Fibroblast of skin of left biceps (primary cell): ENCODE results near the gene BARHL1.
A peak's percentile ranks its signal among the peaks of the same experiment; 100 is the strongest.

Experiments used
- DNase-seq, 2 experiments: peaks; one replicate each; pipeline ENCODE4 v3.0.0-alpha.2; 2013; ENCODE audit warnings: low read depth in 2 of 2

BARHL1 gene

GRCh38 chr9:132582276-132582785 lies at the start of gene BARHL1:
TSS of gene BARHL1 (plus strand) at chr9:132582606. CDS start at chr9:132582798, 192 bp downstream.
- no peak for DNase-seq

- DNase-seq, result no peak
Measured at GRCh38 chr9:132534832-132535231, 47.6 kb upstream of the BARHL1 start.

- no peak for DNase-seq
Measured at GRCh38 chr9:132536124-132536523, 46.3 kb upstream of the BARHL1 start.

GRCh38 chr9:132537352-132537751 lies 45.1 kb upstream of the BARHL1 start:
- no peak for DNase-seq

- DNase-seq, result no peak
Measured at GRCh38 chr9:132538071-132538470, 44.3 kb upstream of the BARHL1 start.

- DNase-seq, result no peak
Measured at GRCh38 chr9:132539096-132539495, 43.3 kb upstream of the BARHL1 start.

GRCh38 chr9:132541051-132541450 lies 41.4 kb upstream of the BARHL1 start:
- DNase-seq, result no peak

GRCh38 chr9:132541870-132542830 lies 40.3 kb upstream of the BARHL1 start:
- no peak for DNase-seq

GRCh38 chr9:132543251-132543650 lies 39.2 kb upstream of the BARHL1 start:
- no peak for DNase-seq

- DNase-seq, result no peak
Measured at GRCh38 chr9:132543960-132544359, 38.4 kb upstream of the BARHL1 start.

- no peak for DNase-seq
Measured at GRCh38 chr9:132545578-132545977, 36.8 kb upstream of the BARHL1 start.

GRCh38 chr9:132546148-132547051 lies 36.0 kb upstream of the BARHL1 start:
- peak; percentile 2 to 5 for DNase-seq

GRCh38 chr9:132547052-132547431 lies 35.4 kb upstream of the BARHL1 start:
- DNase-seq, result no peak

GRCh38 chr9:132547436-132547835 lies 35.0 kb upstream of the BARHL1 start:
- no peak for DNase-seq

GRCh38 chr9:132547976-132548730 lies 34.3 kb upstream of the BARHL1 start:
- no peak for DNase-seq

- DNase-seq, result no peak
Measured at GRCh38 chr9:132548751-132549640, 33.4 kb upstream of the BARHL1 start.

GRCh38 chr9:132551556-132551955 lies 30.9 kb upstream of the BARHL1 start:
- DNase-seq, result no peak

- DNase-seq, result no peak
Measured at GRCh38 chr9:132552041-132552440, 30.4 kb upstream of the BARHL1 start.

GRCh38 chr9:132554755-132555154 lies 27.7 kb upstream of the BARHL1 start:
- no peak for DNase-seq

GRCh38 chr9:132555528-132555927 lies 26.9 kb upstream of the BARHL1 start:
- DNase-seq, result no peak
